HFF-Myc (cell line): Measurements from ENCODE around the gene DENND1A.
"Not testable (repeated sequence)": the region's sequence is repeated elsewhere in the genome, so short reads cannot be mapped to it uniquely, and the experiment has no call there.

Experiments
- DNase-seq: peaks from one replicate; pipeline ENCODE4 v3.0.0-alpha.2; 2011; ENCODE audit warnings: low read depth; ENCODE audit errors: extremely low read depth
- H3K4me3 ChIP-seq: replicated peaks from 2 replicates; pipeline ENCODE4 v1.5.1; 2011; ENCODE audit warnings: low read depth, mild to moderate bottlenecking, control low read depth, low read length
- TF ChIP-seq, protein P1 (sequence below): IDR thresholded peaks from 2 replicates; pipeline ENCODE4 v1.5.1; 2012; ENCODE audit warnings: mild to moderate bottlenecking, low read depth, low read length, control low read depth; ENCODE audit errors: missing control alignments

DENND1A gene

DNA sequence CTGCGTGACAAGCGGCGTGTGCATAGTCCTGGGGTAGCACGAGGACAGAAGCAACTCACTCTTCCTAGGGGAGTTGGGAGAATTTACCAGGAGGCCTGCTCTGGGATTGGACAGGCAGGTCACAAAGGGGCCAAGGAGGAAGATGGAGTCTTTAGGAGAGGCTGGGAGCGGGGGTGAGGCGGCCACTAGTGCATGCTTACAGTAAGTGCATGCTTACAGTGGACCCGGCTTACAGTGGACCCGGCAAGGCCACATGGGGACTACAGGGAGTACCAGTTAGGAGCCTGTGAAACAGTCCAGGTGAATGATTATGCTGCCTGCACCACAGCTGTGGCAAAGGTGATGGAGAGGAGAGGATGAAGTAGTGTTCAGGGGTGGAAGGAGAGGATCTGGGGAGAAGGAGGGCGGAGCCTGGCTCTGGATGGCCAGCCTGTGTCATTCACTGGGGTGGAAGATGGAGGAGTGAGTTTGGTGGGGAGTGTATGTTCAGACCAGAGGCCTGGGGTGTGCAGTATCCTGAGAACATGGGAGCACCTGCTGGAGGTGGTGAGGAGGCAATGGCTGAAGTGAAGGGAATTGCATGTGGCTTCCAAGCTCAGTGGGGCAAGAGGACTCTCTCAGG is 495.2 kb downstream of the DENND1A start:
- TF ChIP-seq, protein P1, sequence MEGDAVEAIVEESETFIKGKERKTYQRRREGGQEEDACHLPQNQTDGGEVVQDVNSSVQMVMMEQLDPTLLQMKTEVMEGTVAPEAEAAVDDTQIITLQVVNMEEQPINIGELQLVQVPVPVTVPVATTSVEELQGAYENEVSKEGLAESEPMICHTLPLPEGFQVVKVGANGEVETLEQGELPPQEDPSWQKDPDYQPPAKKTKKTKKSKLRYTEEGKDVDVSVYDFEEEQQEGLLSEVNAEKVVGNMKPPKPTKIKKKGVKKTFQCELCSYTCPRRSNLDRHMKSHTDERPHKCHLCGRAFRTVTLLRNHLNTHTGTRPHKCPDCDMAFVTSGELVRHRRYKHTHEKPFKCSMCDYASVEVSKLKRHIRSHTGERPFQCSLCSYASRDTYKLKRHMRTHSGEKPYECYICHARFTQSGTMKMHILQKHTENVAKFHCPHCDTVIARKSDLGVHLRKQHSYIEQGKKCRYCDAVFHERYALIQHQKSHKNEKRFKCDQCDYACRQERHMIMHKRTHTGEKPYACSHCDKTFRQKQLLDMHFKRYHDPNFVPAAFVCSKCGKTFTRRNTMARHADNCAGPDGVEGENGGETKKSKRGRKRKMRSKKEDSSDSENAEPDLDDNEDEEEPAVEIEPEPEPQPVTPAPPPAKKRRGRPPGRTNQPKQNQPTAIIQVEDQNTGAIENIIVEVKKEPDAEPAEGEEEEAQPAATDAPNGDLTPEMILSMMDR: peak; percentile 10
- no peak for DNase-seq

DNA sequence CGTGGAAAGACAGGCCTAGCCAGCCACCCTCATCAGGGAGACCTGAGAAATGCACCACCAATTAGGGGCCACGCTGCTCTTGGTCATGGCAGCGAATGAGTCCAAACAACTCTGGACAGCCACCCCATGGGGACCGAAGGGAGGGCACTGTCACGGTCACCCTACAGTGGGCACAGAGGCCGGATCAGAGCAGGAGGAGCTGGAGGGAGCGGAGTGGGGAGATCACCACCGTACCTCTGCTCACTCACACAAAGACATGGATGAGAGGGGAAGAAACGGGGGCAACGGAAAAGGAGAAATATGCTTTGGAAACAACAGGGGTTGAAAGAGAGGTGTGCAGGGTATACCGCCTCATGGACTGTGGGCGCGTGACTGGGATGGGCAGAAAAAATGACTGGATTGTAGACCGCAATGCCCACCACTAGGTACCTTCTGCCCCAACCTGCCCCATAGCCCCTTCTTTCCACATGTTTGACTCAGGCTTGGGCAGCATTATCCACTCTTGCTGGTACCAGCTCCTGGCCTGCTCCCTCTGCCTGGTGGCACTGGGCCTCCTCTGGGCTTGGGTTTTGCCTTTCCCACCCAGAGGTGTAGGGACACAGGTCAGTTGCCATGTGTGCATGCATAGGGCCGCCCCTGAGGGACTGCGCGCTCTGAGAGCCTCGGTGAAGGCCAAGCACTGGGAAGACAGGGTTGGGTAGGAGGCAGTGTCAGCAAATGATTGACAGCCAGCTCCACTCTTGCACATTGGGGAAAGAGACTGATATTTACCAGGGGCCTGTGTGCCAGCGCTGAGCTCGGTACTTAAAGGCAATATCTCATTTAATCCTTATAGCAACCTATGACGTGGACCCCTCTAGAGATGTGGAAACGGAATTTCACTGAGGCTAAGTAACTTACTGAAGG is 497.3 kb downstream of the DENND1A start:
- H3K4me3 ChIP-seq: no peak overlapping the region
- DNase-seq: no peak
- TF ChIP-seq, protein P1: no peak

More for the DNA sequence above, 495.2 kb downstream of the DENND1A start:
- no peak overlapping the region for H3K4me3 ChIP-seq

DNA sequence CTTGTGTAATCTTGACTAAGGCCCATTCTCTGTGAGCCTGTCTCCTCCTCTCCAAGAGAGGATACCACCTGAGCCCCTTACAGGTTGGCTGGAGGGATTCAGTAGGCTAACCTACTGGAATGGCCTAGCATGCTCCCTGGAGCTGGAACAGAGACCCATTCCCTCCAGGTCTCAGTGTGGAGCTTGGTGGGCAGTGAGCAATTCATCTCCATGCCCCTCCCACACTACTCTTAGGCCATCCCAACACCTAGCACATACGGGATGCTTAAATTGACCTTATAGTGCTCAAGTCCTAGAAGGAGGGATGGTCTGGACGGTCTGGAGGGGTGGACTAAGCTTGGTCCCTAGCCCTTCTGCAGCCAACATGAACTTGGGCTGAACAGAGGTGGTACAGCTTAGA is 498.3 kb downstream of the DENND1A start:
- DNase-seq: no peak
- TF ChIP-seq, protein P1: no peak
- H3K4me3 ChIP-seq: no peak overlapping the region

DNA sequence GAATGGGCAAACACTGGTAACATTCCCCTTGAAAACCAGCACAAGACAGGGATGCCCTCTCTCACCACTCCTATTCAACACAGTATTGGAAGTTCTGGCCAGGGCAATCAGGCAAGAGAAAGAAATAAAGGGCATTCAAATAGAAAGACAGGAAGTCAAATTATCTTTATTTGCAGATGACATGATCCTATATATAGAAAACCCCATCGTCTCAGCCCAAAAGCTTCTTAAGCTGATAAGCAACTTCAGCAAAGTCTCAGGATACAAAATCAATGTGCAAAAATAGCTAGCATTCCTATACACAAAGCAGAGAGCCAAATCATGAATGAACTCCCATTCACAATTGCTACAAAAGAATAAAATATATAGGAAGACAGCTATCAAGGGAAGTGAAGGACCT is 501.5 kb downstream of the DENND1A start:
- not testable (repeated sequence) for DNase-seq, H3K4me3 ChIP-seq

DNA sequence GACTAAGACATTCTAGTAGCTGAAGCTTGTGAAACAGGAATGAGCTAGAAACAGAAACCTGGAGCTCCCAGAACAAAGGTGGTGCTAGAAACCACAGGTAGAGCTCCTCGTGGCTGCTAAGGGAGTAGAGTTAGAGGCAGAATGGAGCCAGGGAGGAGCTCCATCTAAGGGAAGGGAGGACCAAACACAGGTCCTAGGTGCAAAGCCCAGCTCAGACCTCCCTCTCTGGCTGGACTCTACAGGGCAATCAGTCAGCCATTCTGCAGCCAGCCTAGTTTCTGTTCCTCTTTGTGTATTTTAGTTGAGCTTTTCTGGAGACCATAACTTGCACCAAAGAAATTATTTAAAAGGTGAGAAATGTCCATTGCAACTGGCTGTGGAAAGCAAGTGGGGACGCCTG is 503.5 kb downstream of the DENND1A start:
- no peak overlapping the region for H3K4me3 ChIP-seq
- DNase-seq: no peak
- TF ChIP-seq, protein P1: no peak

DNA sequence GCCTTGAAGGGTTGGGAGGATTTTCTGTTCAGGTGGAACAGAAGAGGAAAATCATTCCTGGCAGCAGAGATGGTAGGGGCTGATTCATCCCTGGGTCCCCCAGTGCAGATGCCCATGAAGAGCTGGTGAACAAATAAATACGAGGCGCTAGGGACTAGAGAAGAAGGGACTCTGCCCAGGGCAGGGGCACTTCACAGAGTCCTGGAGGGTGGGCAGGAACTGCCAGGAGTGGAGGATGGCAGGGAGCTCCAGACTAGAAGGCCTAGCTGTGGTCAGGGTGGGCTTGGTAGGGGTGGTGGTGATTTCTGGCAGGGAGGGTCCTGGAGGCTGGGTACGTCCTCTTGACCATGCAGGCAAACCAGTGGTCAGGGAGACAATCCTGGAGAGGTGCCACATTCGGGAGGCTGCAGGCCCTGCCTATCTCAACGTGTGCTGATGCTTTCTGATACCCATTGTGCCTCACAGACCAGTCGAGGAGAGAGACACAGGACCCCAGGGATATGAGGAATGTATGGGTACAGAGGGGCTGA is 504.0 kb downstream of the DENND1A start:
- no peak for DNase-seq
- H3K4me3 ChIP-seq: no peak overlapping the region
- TF ChIP-seq, protein P1: no peak

DNA sequence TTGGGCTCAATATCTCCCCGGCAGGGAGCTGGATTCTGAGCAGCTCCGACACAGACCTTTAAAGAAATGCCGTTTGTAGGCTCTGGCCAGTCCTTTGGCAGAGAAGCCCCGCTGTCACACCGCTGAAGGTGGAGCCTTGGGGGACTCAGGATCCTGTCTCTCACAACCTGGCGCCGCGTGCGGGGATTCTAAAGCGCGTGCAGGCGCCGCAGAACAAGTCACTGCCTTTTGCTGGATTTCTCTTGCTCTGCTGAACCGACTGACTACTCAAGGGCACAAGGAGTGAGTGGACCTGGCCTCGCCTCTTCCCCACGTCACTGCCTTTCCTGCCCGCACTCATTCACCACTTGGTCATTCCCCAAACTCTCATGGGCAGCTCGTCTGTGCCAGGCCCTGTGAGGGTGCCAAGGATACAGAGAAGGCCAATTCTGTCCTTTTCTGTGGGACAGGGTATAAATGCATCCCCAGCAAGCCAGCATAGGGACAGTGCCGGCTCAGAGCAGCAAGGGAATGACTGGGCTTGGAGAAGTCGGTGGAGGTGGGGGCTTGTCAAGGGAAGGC is 504.6 kb downstream of the DENND1A start:
- H3K4me3 ChIP-seq: no peak overlapping the region
- TF ChIP-seq, protein P1: no peak
- DNase-seq: no peak
